Suppressor macrophage treated with lipopolysaccharide for 4 hours (primary cell): ENCODE measurements around the gene STK32B.

Experiments used
- DNase-seq: peaks from one replicate; pipeline ENCODE4 v3.0.0-alpha.2; 2020

STK32B gene

DNA sequence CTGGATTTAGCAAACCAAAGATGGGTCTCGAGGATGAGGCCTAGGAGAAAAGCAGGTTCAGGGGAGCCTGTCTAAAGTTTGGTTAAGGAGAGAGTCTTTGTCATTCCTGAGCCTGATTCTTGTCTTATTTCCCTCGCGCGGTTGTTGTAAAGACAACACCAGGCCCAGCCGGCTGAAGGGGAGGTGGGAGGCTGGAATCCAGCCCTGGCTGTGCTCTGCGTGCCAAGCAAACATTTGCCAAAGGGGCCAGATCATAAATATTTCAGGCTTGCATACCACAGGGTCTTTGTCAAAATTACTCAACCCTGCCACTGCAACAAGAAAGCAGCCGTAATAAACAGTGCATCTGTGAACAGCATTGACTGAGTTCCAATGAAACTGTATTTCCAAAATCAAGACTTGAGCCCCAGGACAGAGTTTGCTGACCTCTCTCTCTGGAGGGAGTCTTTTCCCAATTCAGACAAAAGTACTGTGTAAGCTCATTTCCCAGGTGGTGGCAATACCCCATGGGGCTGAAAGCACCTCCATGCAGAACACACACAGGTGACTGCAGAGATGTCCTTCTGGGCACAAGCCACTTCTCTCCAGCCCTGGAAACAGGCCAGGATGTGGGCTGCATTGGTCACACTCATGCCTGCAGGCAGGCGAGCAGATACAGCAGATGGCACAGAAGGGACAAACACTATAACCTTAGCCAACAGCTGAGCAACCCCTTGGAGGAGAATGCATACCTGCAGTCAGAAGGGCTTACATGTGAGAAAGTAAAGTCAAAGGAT, 320.3 kb downstream of the STK32B start:
- no peak for DNase-seq

DNA sequence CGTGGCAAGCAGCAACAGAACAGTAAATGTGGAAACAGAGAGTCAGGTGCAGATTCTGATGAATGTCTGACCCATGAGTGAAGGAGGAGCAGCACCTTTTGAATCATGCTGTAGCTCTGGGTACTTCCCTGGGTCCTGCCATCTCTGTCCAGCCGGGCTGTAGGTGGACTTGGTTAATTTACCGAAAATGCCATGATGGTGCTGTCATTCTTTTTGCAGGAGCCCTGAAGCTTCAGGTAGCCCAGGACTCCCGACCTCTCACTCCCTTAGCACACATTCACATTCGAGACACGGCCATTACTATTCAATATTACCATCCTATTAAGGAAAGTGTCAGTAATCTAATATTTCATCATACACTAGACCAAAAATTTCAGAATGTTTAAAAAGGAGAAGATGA, 320.9 kb downstream of the STK32B start:
- DNase-seq = no peak

DNA sequence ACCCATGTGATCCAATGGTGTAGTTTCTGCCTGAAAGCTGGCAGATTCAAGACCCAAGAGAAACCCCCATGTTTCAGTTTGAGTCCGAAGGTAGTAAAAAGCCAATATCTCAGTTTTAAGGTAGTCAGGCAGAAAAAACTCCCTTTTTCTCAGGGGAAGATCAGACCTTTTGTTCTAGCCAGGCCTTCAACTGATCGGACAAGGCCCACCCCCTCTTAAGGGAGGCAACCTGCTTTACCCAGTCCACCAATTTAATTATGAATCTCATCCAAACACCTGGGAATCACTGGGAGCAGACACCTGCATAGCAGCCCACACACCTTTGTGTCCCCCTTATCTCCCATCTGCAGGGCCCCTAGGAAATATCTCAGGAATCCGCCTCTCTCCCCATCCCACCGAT, 322.0 kb downstream of the STK32B start:
- no peak for DNase-seq

DNA sequence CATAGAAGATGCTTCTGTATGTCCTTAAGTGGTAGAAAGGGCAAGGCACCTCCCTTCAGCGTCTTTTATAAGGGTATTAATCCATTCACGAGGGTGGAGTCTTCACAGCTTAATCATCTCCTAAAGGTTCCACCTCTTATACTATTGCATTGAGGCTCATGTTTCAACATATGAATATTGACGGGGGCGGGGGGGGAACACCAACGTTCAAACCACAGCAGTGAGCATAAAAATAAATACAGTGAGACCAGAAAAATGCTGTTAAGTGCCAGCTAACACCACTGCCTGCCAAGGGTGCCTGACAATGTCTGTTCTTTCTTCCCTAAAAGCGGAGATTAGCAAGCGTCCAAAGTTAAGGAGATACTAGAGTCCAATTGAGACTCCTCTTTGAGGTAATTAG, 323.3 kb downstream of the STK32B start:
- DNase-seq = no peak

DNA sequence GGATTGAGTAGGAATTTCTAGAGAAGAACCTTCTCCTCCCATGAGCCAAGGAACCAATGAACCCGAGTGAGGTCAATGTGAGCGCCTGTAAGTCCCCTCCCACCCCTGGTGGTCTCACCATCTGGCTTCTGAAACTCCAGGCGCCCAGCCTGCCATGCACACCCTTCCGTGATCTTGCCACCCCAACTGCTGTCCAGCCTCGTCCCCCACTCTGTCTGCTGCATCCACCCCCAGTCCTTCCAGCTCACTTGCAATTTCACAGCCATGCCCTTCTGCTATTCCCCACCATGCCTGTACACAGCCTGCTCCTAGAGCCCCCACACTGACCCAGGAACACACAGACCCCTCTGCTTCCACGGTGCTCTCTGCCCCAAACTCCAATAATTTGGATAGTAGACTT, 323.7 kb downstream of the STK32B start:
- DNase-seq = no peak

DNA sequence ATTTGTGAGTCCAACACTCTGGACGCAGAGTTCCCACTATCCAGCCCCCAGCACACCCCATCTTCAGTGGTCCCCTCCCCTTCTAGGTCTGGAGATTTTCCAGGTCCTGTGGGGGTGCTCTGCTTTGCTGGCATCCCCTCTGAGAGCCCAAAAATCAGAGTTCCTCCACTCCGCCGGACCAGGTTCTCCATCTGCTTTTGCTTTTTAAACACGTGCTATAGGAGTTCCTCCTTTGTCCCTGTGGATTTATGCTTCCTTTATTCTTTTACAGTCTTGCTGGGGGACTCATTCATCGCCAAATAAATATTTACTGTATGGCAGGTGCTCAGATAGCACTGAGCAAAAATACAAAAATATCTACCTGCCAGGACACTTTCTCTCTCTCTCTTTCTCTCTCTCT, 324.7 kb downstream of the STK32B start:
- no peak for DNase-seq

DNA sequence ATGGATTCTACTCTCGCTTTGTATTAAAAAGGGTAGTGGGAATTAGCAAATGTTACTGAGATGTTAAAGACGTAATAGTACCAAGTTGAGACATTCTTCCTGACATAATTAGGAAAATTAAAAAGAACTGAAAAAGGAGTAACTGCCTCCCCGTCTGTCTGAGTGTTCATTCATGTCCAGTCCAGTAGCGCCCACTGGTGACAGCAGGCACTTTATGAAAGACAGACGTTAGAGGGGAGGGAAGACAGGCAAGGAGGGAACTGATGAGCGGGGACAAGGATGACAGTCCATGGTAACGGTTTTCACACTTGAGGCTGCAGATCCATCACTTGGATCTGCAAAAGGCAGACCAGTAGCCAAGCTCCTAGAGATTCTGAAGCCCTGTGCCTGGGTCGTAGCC, 326.7 kb downstream of the STK32B start:
- DNase-seq = no peak

DNA sequence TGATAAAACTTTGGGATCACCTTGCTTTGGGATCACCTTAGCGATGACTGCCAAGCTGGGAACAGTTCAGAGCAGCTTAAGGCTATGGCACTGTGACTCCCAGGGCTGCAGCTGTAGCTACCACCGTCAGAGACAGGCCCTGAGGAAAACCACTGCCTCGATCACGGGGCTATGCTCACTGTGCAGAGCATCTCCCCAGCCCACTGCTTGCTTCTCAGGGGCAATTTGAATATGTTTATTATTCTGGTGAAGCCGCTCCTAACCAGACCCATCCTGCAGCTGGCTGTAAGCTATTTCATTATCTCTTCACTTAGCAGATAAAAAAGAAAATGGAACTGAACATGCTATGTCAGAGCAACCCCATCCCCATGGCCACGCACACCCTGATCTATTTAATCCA, 328.6 kb downstream of the STK32B start:
- DNase-seq = no peak

DNA sequence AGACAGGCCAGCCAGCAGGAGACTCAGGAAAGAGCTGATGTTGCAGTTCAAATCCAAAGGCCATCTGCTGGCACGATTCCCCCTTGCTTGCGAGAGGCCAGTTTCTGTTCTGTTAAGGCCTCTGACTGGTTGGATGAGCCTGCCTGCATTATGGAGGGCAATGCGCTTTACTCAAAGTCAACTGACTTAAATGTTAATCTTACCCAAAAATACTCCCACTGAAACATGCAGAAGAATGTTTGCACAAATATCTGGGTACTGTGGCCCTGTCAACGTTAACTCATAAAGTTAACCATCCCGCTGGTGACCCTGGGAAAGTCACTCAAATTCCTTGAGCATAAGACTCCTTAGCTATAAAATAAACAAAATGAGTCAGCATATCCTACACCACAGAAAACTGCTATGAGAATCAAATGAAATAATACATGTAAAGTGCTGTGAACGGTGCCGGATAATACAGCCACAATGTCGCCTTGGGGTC, 330.7 kb downstream of the STK32B start:
- DNase-seq = no peak

DNA sequence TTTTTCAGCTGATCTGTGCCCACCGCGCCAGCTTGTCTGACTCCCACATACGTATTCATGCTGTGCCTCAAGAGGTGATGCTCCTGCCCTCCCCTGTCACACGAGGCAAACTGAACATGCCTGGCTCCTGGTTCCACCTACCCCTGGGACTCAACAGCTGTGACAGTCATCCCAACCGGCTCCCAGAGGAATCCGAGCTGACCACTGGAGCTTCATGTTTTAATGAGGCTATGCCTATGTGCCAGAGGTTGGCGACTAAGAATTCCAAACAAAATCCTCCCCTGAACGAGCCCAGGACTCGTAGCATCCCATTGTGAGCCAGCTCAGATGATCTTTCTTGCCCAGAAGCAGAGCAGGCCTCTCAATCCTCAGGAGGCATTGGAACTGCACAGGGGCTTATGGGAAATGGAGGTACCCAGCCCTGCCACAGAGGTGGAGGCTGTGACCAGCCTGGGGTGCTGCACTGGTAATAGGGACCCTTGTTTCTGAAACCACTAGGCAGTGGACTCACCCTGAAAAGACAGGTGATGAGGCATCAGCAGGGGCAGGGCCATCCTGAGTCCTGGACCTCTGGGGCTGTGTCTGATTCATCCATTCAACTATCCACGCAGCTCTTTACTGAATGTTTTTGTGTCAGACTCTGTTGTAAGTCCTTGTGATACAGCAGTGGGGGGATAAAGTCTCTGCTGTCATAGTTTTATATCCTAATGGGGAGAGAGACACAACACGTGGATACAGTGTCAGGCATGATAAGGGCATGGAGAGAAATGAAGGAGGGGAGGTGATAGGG, 332.1 kb downstream of the STK32B start:
- DNase-seq = no peak

DNA sequence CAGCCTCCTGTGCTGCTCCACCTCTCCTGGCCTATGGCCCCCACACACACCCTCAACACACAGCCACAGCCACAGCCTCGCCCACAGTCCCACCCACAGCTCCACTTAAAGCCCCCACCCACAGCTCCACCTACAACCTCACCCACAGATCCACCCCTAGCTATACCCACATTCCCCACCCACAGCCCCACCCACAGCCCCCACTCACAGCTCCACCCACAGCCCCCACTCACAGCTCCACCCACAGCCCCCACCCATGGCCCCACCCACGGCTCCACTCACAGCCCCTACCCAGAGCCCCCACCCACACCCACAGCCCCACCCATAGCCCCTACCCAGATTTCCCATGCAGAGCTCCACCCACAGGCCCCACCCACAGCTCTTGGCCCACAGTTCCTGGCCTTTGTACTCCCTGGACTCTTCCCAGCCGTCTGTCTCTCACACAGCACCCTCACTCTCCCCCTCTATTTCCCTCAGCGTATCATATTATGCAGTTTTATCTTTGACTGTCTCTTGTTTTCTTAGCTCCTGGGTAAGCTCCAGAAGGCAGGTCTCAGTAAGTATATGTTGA, 334.5 kb downstream of the STK32B start:
- no peak for DNase-seq

DNA sequence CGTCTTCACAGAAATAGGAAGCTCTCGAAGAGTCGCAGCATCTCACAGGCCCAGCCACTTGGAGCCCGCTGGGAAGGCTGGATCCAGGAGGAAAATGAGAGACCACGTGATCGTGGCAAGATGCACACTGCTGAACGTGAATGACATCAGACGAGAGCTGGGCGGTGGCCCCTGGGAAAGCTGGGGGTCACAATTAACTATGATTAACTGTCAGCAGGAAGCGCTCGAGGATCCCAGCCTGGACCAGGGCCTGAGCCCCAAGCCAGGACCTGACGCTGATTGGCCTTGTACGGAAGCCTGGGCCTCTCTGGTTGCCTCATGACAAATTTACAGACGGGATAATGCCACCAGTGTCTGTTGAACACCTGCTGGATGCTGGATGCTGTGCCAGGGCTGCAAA, 335.6 kb downstream of the STK32B start:
- no peak for DNase-seq

DNA sequence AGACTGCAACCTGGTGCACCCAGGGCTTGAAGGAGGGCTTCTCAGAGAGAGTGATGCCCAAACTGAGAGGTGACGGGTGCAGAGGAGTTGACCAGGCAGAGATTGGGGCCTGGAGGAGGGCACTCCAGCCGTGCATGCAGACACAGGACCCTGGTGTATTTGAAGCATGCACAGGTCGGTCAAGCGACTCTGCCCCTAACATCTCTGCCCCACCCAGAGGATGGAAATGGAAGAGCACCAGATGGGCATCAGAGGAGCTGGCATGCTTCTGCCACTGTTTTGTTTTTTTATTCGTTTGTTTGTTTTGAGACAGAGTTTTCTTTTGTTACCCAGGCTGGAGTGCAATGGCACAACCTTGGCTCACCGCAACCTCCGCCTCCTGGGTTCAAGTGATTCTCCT, 336.2 kb downstream of the STK32B start:
- no peak for DNase-seq

DNA sequence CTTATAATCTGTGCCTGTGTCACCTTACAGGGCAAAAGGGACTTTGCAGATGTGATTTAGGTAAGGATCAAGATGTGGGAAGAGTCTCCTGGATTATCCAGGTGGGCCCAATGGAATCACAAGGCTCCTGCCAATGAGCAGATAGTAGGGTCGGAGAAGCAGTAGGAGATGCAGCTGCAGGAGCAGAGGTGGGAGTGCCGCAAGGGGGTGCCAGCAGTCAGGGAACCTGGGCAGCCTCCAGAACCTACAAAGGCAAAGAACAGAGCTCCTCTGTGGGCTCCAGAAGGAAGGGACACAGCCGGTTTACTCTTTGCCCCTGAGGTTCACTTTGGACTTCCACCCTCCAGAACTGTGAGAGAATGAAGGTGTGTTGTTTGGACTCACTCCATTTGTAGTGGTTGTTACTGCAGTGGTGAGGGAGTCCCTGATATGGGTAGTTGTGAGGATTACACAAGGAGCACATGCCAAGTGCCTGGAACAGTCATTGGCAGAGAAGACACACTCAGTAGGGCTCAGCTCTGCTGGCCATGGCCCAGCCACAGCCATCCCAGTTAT, 338.6 kb downstream of the STK32B start:
- no peak for DNase-seq

DNA sequence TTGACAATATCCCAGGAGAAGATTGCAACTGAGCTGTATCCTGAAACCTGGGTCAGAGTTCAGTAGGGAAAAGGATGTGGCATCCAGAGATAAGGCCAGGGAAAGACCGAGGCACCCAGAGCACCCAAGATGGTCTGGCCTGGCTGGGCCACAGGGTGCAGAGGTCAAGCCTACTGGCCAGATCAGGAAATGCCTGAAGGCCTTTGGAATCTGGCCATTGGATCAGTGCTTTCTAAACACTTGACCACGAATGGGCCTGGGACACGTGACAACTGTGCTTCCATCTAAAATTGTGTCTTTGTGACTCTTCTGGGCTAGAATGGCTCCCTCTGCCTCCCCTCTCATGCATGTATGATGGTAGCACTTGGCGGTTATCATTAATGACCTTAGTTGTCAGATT, 340.2 kb downstream of the STK32B start:
- no peak for DNase-seq

DNA sequence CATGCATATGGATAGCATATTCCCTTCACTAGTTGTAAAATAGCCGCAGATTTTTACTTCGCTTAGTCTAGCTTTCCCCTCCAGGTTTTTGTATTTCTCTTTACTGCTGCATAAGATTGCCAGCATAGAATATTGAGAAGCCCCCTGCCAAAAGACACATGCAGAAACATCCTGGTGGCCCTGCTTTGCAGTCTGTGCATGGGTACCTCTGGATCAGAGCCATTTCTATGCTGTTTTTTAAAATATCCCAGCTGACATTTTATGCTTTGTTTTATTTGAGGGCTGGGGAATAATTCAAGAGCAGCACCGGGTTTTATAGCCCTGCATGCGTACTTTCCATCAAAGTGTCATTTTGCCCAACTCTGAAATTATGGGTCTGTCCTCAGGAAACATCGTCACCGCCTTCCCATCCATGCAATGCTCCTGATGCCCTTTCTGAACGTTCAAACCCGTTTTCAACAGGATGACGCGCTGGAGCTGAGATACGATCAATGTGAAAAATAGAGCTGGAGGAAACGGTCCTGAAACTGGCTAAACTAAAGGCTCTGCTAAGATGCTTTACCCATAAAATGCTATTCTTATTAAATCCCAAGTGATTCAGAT, 342.7 kb downstream of the STK32B start:
- no peak for DNase-seq

DNA sequence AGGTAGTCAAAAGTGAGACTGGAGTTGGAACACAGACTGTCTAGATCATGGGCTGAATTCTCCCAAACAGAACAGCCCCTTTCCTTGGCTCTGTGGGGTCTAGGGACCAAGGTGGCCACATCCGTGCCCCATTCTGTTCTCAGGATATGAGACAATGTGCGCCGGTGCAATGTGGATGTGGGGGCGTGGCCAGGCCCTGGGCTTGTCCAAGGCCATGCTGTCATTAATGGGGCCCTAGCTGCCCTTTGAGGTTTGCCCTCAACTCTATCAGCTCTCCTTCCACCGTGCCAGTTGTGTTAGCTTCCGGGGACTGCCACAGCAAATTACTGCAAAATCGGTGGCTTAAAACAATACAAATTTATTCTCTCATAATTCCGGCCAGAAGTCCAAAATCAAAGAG, 344.5 kb downstream of the STK32B start:
- no peak for DNase-seq

DNA sequence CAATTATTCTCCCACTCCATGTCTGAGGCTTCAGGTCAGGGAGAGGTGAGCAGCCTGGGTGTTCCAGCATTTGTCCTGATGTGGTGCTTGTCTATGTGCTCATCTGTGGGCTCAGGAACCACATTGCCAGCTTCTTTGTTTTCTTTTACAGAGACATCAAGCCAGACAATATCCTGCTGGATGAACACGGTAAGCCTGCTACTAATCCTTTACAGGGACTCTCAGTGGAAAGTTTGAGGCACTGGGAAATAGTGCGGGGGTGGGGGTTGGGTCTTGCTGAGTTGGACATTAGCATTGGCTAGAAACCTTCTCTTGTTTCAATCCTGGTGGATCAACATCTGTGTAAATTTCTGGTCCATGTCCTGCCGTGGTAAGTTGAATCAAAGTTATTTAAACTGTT, 346.8 kb downstream of the STK32B start:
- no peak for DNase-seq

DNA sequence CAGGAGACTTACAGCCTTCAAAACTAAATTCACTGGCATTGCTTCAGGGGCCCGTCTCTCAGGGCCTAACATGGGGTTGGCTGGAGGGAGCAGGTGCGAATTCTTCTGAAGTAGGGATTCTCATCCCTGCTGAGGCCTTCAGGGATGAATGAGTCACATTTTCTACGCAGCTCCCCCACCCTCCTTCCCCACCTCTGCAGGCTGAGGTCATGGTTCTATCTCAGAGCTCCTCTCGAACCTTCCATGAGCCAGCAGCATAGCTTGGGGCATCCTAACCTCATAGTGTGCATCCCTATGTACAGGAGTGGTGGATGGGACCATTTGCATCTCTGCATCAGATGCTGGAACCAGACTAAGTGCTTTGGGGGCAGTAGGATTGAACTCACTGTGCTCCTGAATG, 347.8 kb downstream of the STK32B start:
- no peak for DNase-seq

DNA sequence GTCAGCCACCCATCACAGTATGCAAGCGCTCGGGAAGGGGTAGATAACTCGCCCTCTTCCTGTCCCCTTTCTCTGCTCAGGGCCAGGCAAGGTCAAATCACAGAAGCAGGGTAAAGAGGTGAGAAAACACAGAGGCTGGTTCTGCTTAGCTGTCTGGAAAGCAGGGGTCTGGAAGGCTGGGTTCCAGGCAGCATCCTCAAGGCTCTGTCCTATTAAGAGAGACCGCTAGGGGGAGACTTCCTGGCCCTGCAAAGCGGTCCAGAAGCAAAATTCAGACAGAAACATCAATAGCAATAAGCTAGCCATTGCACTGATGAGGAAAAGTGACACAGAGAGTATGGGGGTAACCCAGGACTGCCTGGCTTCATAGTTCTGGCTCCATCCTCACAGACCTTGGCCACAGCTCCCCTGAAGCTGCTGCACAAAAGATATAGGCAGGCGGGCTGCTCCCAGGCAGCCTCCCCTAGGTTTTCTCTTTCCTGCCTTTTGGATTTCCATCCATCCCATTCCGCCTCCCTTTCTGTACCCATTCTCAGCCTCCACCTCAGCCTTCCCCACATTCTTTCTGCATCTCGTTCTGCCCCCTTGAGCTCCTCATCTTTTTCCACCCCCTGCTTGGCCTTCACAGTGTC, 348.6 kb downstream of the STK32B start:
- peak; percentile 3 for DNase-seq

DNA sequence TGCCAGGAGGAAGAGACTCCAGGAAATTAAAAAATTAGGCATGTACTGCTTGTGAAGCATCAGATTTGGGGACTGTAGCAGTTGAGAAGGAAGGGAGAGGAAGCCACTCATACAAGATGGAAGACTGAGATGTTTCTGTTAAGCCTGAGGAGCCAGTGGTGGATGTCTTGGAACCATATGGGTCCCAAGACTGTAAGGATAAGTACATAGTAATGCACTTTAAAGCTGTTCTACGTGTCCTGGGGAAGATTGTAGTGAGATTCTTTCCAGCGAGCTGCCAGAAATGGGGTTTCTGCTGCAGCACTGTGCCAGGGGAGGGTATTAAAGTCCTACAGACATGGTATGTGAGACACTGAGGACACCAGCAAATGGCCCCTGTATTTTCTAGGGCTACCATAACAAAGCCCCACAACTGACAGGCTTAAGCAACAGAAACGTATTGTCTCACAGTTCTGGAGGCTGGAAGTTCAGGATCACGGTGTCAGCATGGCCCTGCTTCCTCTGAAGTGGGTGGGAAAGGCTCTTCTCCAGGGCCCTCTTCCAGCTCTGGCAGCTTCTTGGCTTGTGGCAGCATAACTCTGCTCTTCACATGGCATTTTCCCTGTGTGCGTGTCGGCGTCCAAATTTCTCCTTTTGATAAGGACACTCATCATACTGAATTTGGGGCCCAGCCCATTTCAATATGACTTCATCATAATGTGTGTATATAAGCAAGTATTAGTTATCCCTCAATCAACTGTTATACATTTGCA, 352.6 kb downstream of the STK32B start:
- DNase-seq = no peak

DNA sequence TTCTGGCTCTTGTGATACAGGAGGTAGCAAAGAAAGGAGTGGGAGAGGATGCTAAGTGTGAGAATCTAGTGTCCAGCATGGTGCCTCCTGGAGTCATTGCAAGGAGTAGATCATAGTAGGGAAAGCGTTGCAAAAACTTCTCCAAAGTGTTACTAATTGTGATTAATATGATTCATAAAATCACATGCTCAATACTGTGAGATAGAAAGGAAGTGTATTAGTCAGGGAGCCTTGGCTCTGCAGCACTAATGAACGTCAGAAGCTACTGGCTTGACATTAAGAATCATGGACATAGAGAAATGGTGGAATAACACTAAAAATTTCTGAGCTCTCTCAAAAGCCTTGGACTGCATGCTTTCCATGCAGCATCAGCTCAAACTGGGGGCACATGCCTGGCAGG, 358.0 kb downstream of the STK32B start:
- DNase-seq = peak; percentile 2
